Measurements from ENCODE around the gene ARAP1. TPM values are rescaled to one million over a fixed set of nuclear protein-coding genes. Genes with fewer than 3 reads are reported as not detected.

ARAP1 gene
- total RNA-seq, 2 donors from 2014 or later, result 81.7 to 93.4 TPM

- no peak overlapping the region for H3K27ac Mint-ChIP-seq
- peaks cover 26% of the 10 kb centered on the region for H3K4me1 Mint-ChIP-seq (ENCODE audit: low read depth)
- ATAC-seq (replicated peaks in 1 of 2) (no peak), DNase-seq (no peak)
- no peaks in the 10 kb centered on the region for H3K9me3 Mint-ChIP-seq
- H3K27me3 Mint-ChIP-seq (ENCODE audit: low read depth), result no peaks in the 10 kb centered on the region
- peaks cover 5 to 6% of the 10 kb centered on the region in 2 donors for H3K36me3 Mint-ChIP-seq (ENCODE audit: insufficient read depth in 2 of 2)
- H3K4me3 Mint-ChIP-seq, result no peak overlapping the region
Observed at GRCh38 chr11:72688929-72689328, 63.3 kb downstream of the ARAP1 start.

- H3K4me1 Mint-ChIP-seq (ENCODE audit: low read depth), result peaks cover 26% of the 10 kb centered on the region
- H3K9me3 Mint-ChIP-seq, result no peaks in the 10 kb centered on the region
- no peaks in the 10 kb centered on the region for H3K27me3 Mint-ChIP-seq (ENCODE audit: low read depth)
- H3K27ac Mint-ChIP-seq, result no peak overlapping the region
- no peak for ATAC-seq (replicated peaks in 1 of 2)
- peaks cover 3 to 6% of the 10 kb centered on the region in 2 donors for H3K36me3 Mint-ChIP-seq (ENCODE audit: insufficient read depth in 2 of 2)
- DNase-seq, result no peak
- no peak overlapping the region for H3K4me3 Mint-ChIP-seq
Observed at GRCh38 chr11:72688486-72688885, 63.7 kb downstream of the ARAP1 start.

GRCh38 chr11:72687326-72687725, 64.9 kb downstream of the ARAP1 start:
- H3K4me1 Mint-ChIP-seq (ENCODE audit: low read depth), result peaks cover 26% of the 10 kb centered on the region
- DNase-seq, result no peak
- no peak overlapping the region for H3K4me3 Mint-ChIP-seq
- no peak for ATAC-seq (replicated peaks in 1 of 2)
- H3K9me3 Mint-ChIP-seq, result no peaks in the 10 kb centered on the region
- peak overlapping the region; percentile 11 for H3K27ac Mint-ChIP-seq
- no peaks in the 10 kb centered on the region for H3K27me3 Mint-ChIP-seq (ENCODE audit: low read depth)
- peaks cover 3 to 4% of the 10 kb centered on the region in 2 donors for H3K36me3 Mint-ChIP-seq (ENCODE audit: insufficient read depth in 2 of 2)

- no peaks in the 10 kb centered on the region for H3K27me3 Mint-ChIP-seq (ENCODE audit: low read depth)
- no peaks in the 10 kb centered on the region for H3K9me3 Mint-ChIP-seq
- peak overlapping the region; percentile 46 to 53 for H3K4me3 Mint-ChIP-seq
- ATAC-seq (replicated peaks in 1 of 2), result peak; percentile 6 to 10
- peaks cover 26% of the 10 kb centered on the region for H3K4me1 Mint-ChIP-seq (ENCODE audit: low read depth)
- DNase-seq, result no peak
- peak overlapping the region; percentile 11 for H3K27ac Mint-ChIP-seq
- peaks cover 3 to 4% of the 10 kb centered on the region in 2 donors for H3K36me3 Mint-ChIP-seq (ENCODE audit: insufficient read depth in 2 of 2)
Observed at GRCh38 chr11:72686639-72687220, 65.5 kb downstream of the ARAP1 start.

GRCh38 chr11:72685560-72686480, 66.4 kb downstream of the ARAP1 start:
- peaks cover 34% of the 10 kb centered on the region for H3K4me1 Mint-ChIP-seq (ENCODE audit: low read depth)
- H3K27ac Mint-ChIP-seq, result peak overlapping the region; percentile 3
- H3K9me3 Mint-ChIP-seq, result no peaks in the 10 kb centered on the region
- peaks cover 0 to 4% of the 10 kb centered on the region in 2 donors for H3K36me3 Mint-ChIP-seq (ENCODE audit: insufficient read depth in 2 of 2)
- H3K27me3 Mint-ChIP-seq (ENCODE audit: low read depth), result no peaks in the 10 kb centered on the region
- H3K4me3 Mint-ChIP-seq, result peak overlapping the region; percentile 10 to 53
- DNase-seq (peak; percentile 57 to 74), ATAC-seq (replicated peaks in 1 of 2) (peak; percentile 78 to 79)

- ATAC-seq (replicated peaks in 1 of 2) (peak; percentile 62 to 63), DNase-seq (peak; percentile 58 to 68)
- Mint-ChIP-seq H3K36me3 (ENCODE audit: insufficient read depth in 2 of 2) (peaks cover 0 to 4% of the 10 kb centered on the region in 2 donors), H3K4me3 (no peak overlapping the region), H3K9me3 (no peaks in the 10 kb centered on the region), H3K4me1 (ENCODE audit: low read depth) (peaks cover 34% of the 10 kb centered on the region), H3K27ac (no peak overlapping the region), H3K27me3 (ENCODE audit: low read depth) (no peaks in the 10 kb centered on the region)
Observed at GRCh38 chr11:72684236-72684912, 67.8 kb downstream of the ARAP1 start.

GRCh38 chr11:72683782-72684200, 68.4 kb downstream of the ARAP1 start:
- no peak overlapping the region for H3K27ac Mint-ChIP-seq
- peaks cover 32% of the 10 kb centered on the region for H3K4me1 Mint-ChIP-seq (ENCODE audit: low read depth)
- H3K36me3 Mint-ChIP-seq (ENCODE audit: insufficient read depth in 2 of 2), result peaks cover 0 to 4% of the 10 kb centered on the region in 2 donors
- H3K4me3 Mint-ChIP-seq, result no peak overlapping the region
- DNase-seq (peak; percentile 73 to 77), ATAC-seq (replicated peaks in 1 of 2) (peak; percentile 44 to 47)
- no peaks in the 10 kb centered on the region for H3K9me3 Mint-ChIP-seq
- no peaks in the 10 kb centered on the region for H3K27me3 Mint-ChIP-seq (ENCODE audit: low read depth)

- peaks cover 0 to 4% of the 10 kb centered on the region in 2 donors for H3K36me3 Mint-ChIP-seq (ENCODE audit: insufficient read depth in 2 of 2)
- DNase-seq, result no peak
- no peak for ATAC-seq (replicated peaks in 1 of 2)
Observed at GRCh38 chr11:72682858-72683243, 69.4 kb downstream of the ARAP1 start.

GRCh38 chr11:72682238-72682857, 69.9 kb downstream of the ARAP1 start:
- Mint-ChIP-seq H3K27ac (no peak overlapping the region), H3K4me1 (ENCODE audit: low read depth) (peaks cover 23% of the 10 kb centered on the region), H3K36me3 (ENCODE audit: insufficient read depth in 2 of 2) (peaks cover 0 to 4% of the 10 kb centered on the region in 2 donors), H3K9me3 (no peaks in the 10 kb centered on the region), H3K4me3 (no peak overlapping the region), H3K27me3 (ENCODE audit: low read depth) (peaks cover 12% of the 10 kb centered on the region)
- ATAC-seq (replicated peaks in 1 of 2) (no peak), DNase-seq (no peak)

More at GRCh38 chr11:72682858-72683243, 69.4 kb downstream of the ARAP1 start:
- no peak overlapping the region for H3K27ac Mint-ChIP-seq
- H3K4me3 Mint-ChIP-seq, result no peak overlapping the region
- H3K4me1 Mint-ChIP-seq (ENCODE audit: low read depth), result peaks cover 23% of the 10 kb centered on the region
- no peaks in the 10 kb centered on the region for H3K9me3 Mint-ChIP-seq
- peaks cover 7% of the 10 kb centered on the region for H3K27me3 Mint-ChIP-seq (ENCODE audit: low read depth)

- H3K27me3 Mint-ChIP-seq (ENCODE audit: low read depth), result peaks cover 16% of the 10 kb centered on the region
- no peak overlapping the region for H3K4me3 Mint-ChIP-seq
- H3K4me1 Mint-ChIP-seq (ENCODE audit: low read depth), result peaks cover 17% of the 10 kb centered on the region
- no peaks in the 10 kb centered on the region for H3K9me3 Mint-ChIP-seq
- no peak overlapping the region for H3K27ac Mint-ChIP-seq
- no peaks in the 10 kb centered on the region for H3K36me3 Mint-ChIP-seq (ENCODE audit: insufficient read depth in 2 of 2)
- DNase-seq, result no peak
- ATAC-seq (replicated peaks in 1 of 2), result no peak
Observed at GRCh38 chr11:72681226-72682153, 70.7 kb downstream of the ARAP1 start.

GRCh38 chr11:72680624-72681158, 71.5 kb downstream of the ARAP1 start:
- no peak for DNase-seq
- no peak overlapping the region for H3K4me3 Mint-ChIP-seq
- ATAC-seq (replicated peaks in 1 of 2), result no peak
- H3K4me1 Mint-ChIP-seq (ENCODE audit: low read depth), result peaks cover 9% of the 10 kb centered on the region
- no peaks in the 10 kb centered on the region for H3K9me3 Mint-ChIP-seq
- H3K27ac Mint-ChIP-seq, result no peak overlapping the region
- H3K27me3 Mint-ChIP-seq (ENCODE audit: low read depth), result peaks cover 22% of the 10 kb centered on the region
- no peaks in the 10 kb centered on the region for H3K36me3 Mint-ChIP-seq (ENCODE audit: insufficient read depth in 2 of 2)

GRCh38 chr11:72679869-72680268, 72.3 kb downstream of the ARAP1 start:
- Mint-ChIP-seq H3K4me3 (no peak overlapping the region), H3K9me3 (no peaks in the 10 kb centered on the region), H3K4me1 (ENCODE audit: low read depth) (peaks cover 9% of the 10 kb centered on the region), H3K36me3 (ENCODE audit: insufficient read depth in 2 of 2) (no peaks in the 10 kb centered on the region), H3K27me3 (ENCODE audit: low read depth) (peaks cover 30% of the 10 kb centered on the region), H3K27ac (no peak overlapping the region)
- DNase-seq, result no peak
- no peak for ATAC-seq (replicated peaks in 1 of 2)
